Measurements from ENCODE around the gene CHL1.

Gene CHL1

GRCh38 chr3:228442-229182, 32.0 kb downstream of the CHL1 start:
- no peaks in the 10 kb centered on the region for H3K27me3 ChIP-seq (ENCODE audit: control insufficient read depth, insufficient read depth, low read length)
- H3K9me3 ChIP-seq (replicated peaks; ENCODE audit: low read length), result no peaks in the 10 kb centered on the region
- no peaks in the 10 kb centered on the region for H3K4me1 ChIP-seq (ENCODE audit: control insufficient read depth, insufficient read depth, low read length)
- no peak overlapping the region for H3K9ac ChIP-seq (ENCODE audit: low read depth, low read length)
- no peak overlapping the region for H3K4me3 ChIP-seq (ENCODE audit: low read length)
- no peaks in the 10 kb centered on the region for H3K36me3 ChIP-seq (ENCODE audit: insufficient read depth, low read length)
- H3K4me2 ChIP-seq (ENCODE audit: low read length), result no peak overlapping the region

DNA sequence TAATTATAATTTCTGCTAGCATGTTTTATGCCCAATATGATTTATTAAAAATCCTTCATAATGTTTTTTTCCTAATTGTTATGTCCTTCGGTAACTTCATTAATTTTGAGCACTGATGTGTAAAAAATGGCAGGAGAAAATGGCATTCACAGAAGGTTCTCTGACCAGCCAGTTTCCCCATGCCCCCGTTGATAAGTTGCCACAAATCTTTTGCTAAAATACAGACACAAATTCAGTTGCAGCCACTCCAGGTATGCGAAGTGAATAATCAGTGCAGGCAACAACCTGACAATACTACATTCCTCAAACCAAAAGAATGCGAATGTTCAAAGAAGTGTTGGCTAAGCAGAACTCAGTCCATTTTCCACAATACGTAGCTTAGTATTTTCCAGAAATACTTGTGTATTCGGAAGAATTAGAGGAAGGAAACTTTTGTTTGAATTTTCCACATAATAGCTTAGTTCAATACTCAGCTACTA, 32.7 kb downstream of the CHL1 start:
- H3K4me2 ChIP-seq (ENCODE audit: low read length), result no peak overlapping the region
- H3K9me3 ChIP-seq (replicated peaks; ENCODE audit: low read length), result no peaks in the 10 kb centered on the region
- H3K9ac ChIP-seq (ENCODE audit: low read depth, low read length), result no peak overlapping the region
- no peaks in the 10 kb centered on the region for H3K36me3 ChIP-seq (ENCODE audit: insufficient read depth, low read length)
- no peaks in the 10 kb centered on the region for H3K4me1 ChIP-seq (ENCODE audit: control insufficient read depth, insufficient read depth, low read length)
- H3K4me3 ChIP-seq (ENCODE audit: low read length), result no peak overlapping the region
- H3K27me3 ChIP-seq (ENCODE audit: control insufficient read depth, insufficient read depth, low read length), result no peaks in the 10 kb centered on the region

DNA sequence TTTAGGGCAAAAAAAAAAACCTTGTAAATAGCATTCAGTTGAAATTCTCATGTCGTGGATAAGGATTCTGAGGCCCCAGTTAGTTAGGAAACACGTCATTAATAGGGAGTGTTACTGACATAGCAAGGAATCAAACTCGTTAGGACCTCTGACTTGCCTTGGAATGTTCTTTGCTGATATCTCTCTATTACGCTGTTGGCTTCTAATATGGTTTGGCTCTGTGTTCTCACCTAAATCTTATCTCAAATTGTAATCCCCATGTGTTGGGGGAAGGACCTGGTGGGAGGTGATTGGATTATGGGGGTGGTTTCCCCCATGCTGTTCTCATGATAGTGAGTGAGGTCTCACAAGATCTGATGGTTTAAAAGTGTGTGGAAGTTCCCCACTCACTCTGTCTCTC, 40.3 kb downstream of the CHL1 start:
- H3K36me3 ChIP-seq (ENCODE audit: insufficient read depth, low read length), result no peaks in the 10 kb centered on the region
- no peak overlapping the region for H3K4me3 ChIP-seq (ENCODE audit: low read length)
- no peak overlapping the region for H3K9ac ChIP-seq (ENCODE audit: low read depth, low read length)
- H3K4me2 ChIP-seq (ENCODE audit: low read length), result no peak overlapping the region
- H3K27me3 ChIP-seq (ENCODE audit: control insufficient read depth, insufficient read depth, low read length), result no peaks in the 10 kb centered on the region
- H3K4me1 ChIP-seq (ENCODE audit: control insufficient read depth, insufficient read depth, low read length), result no peaks in the 10 kb centered on the region
- H3K9me3 ChIP-seq (replicated peaks; ENCODE audit: low read length), result no peaks in the 10 kb centered on the region

- H3K9me3 ChIP-seq (replicated peaks; ENCODE audit: low read length), result no peaks in the 10 kb centered on the region
- no peak overlapping the region for H3K9ac ChIP-seq (ENCODE audit: low read depth, low read length)
- H3K27me3 ChIP-seq (ENCODE audit: control insufficient read depth, insufficient read depth, low read length), result no peaks in the 10 kb centered on the region
- no peak overlapping the region for H3K4me3 ChIP-seq (ENCODE audit: low read length)
- H3K36me3 ChIP-seq (ENCODE audit: insufficient read depth, low read length), result no peaks in the 10 kb centered on the region
- peaks cover 16% of the 10 kb centered on the region for H3K4me1 ChIP-seq (ENCODE audit: control insufficient read depth, insufficient read depth, low read length)
- H3K4me2 ChIP-seq (ENCODE audit: low read length), result no peak overlapping the region
Observed at GRCh38 chr3:242602-243355, 46.2 kb downstream of the CHL1 start.

- Histone ChIP-seq H3K9me3 (replicated peaks; ENCODE audit: low read length) (no peaks in the 10 kb centered on the region), H3K4me2 (ENCODE audit: low read length) (no peak overlapping the region), H3K36me3 (ENCODE audit: insufficient read depth, low read length) (no peaks in the 10 kb centered on the region), H3K4me3 (ENCODE audit: low read length) (no peak overlapping the region), H3K27me3 (ENCODE audit: control insufficient read depth, insufficient read depth, low read length) (no peaks in the 10 kb centered on the region), H3K9ac (ENCODE audit: low read depth, low read length) (no peak overlapping the region), H3K4me1 (ENCODE audit: control insufficient read depth, insufficient read depth, low read length) (peaks cover 16% of the 10 kb centered on the region)
Observed at GRCh38 chr3:243356-243725, 46.8 kb downstream of the CHL1 start.

DNA sequence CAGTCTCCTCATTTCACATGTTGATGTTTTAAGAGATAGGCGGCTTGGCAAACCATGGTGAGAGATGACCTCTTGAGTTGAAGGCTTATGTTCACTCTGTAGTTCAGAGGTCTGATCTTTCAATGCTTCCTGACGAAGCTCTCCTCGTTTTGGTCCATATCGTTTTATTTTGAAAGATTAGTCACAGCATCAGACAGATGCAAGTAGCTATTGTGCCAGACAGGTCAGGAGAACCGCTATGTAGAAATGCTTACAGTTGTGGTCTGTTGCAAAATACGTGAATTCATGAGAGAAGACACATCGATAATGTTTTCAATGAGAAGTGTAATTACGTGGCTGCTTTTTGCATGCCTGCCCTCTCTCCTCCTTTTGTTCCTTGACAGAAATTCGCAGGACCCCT, 47.5 kb downstream of the CHL1 start:
- H3K27me3 ChIP-seq (ENCODE audit: control insufficient read depth, insufficient read depth, low read length), result no peaks in the 10 kb centered on the region
- no peaks in the 10 kb centered on the region for H3K9me3 ChIP-seq (replicated peaks; ENCODE audit: low read length)
- no peak overlapping the region for H3K9ac ChIP-seq (ENCODE audit: low read depth, low read length)
- no peak overlapping the region for H3K4me2 ChIP-seq (ENCODE audit: low read length)
- no peak overlapping the region for H3K4me3 ChIP-seq (ENCODE audit: low read length)
- H3K4me1 ChIP-seq (ENCODE audit: control insufficient read depth, insufficient read depth, low read length), result peaks cover 16% of the 10 kb centered on the region
- no peaks in the 10 kb centered on the region for H3K36me3 ChIP-seq (ENCODE audit: insufficient read depth, low read length)

- peaks cover 12% of the 10 kb centered on the region for H3K4me1 ChIP-seq (ENCODE audit: control insufficient read depth, insufficient read depth, low read length)
- no peaks in the 10 kb centered on the region for H3K27me3 ChIP-seq (ENCODE audit: control insufficient read depth, insufficient read depth, low read length)
- no peak overlapping the region for H3K4me3 ChIP-seq (ENCODE audit: low read length)
- no peaks in the 10 kb centered on the region for H3K36me3 ChIP-seq (ENCODE audit: insufficient read depth, low read length)
- H3K9ac ChIP-seq (ENCODE audit: low read depth, low read length), result no peak overlapping the region
- no peak overlapping the region for H3K4me2 ChIP-seq (ENCODE audit: low read length)
- no peaks in the 10 kb centered on the region for H3K9me3 ChIP-seq (replicated peaks; ENCODE audit: low read length)
Observed at GRCh38 chr3:247916-248315, 51.4 kb downstream of the CHL1 start.

GRCh38 chr3:248864-249520, 52.4 kb downstream of the CHL1 start:
- Histone ChIP-seq H3K27me3 (ENCODE audit: control insufficient read depth, insufficient read depth, low read length) (no peaks in the 10 kb centered on the region), H3K9me3 (replicated peaks; ENCODE audit: low read length) (no peaks in the 10 kb centered on the region), H3K4me3 (ENCODE audit: low read length) (no peak overlapping the region), H3K36me3 (ENCODE audit: insufficient read depth, low read length) (no peaks in the 10 kb centered on the region), H3K9ac (ENCODE audit: low read depth, low read length) (no peak overlapping the region), H3K4me2 (ENCODE audit: low read length) (no peak overlapping the region), H3K4me1 (ENCODE audit: control insufficient read depth, insufficient read depth, low read length) (peaks cover 2% of the 10 kb centered on the region)

DNA sequence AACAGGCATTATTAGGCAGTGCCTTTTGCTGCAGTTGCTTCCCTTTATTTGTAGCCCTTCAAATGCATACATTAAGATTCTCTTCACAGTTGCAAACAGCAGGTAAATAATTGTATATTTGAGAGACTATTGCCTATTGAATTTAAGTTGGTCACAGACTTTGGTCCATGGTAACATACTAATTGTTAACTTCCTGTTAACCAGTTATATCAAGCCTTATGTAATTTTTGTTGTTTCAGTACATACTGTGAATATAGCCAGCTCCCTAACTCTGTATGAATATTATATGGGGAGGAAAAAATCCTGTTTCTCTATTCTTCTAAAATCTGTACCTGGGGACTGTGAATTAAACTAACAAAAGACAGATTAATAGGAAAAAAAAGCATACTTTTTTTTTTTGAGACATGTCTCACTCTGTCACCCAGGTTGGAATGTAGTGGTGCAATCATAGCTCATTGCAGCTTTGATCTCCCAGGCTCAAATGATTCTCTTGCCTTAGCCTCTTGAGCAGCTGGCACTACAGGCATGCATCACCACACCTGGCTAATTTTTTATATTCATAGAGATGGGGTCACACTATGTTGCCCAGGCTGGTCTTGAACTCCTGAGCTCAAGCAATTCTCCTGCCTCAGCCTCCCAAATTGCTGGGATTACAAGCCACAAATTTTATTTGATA, 53.2 kb downstream of the CHL1 start:
- Histone ChIP-seq H3K9me3 (replicated peaks; ENCODE audit: low read length) (no peaks in the 10 kb centered on the region), H3K4me2 (ENCODE audit: low read length) (no peak overlapping the region), H3K4me3 (ENCODE audit: low read length) (no peak overlapping the region), H3K9ac (ENCODE audit: low read depth, low read length) (no peak overlapping the region), H3K36me3 (ENCODE audit: insufficient read depth, low read length) (no peaks in the 10 kb centered on the region), H3K27me3 (ENCODE audit: control insufficient read depth, insufficient read depth, low read length) (no peaks in the 10 kb centered on the region), H3K4me1 (ENCODE audit: control insufficient read depth, insufficient read depth, low read length) (no peaks in the 10 kb centered on the region)

GRCh38 chr3:256501-256900, 59.9 kb downstream of the CHL1 start:
- no peaks in the 10 kb centered on the region for H3K4me1 ChIP-seq (ENCODE audit: control insufficient read depth, insufficient read depth, low read length)
- H3K9ac ChIP-seq (ENCODE audit: low read depth, low read length), result no peak overlapping the region
- H3K27me3 ChIP-seq (ENCODE audit: control insufficient read depth, insufficient read depth, low read length), result no peaks in the 10 kb centered on the region
- H3K9me3 ChIP-seq (replicated peaks; ENCODE audit: low read length), result no peaks in the 10 kb centered on the region
- no peaks in the 10 kb centered on the region for H3K36me3 ChIP-seq (ENCODE audit: insufficient read depth, low read length)
- H3K4me2 ChIP-seq (ENCODE audit: low read length), result no peak overlapping the region
- no peak overlapping the region for H3K4me3 ChIP-seq (ENCODE audit: low read length)

- no peaks in the 10 kb centered on the region for H3K4me1 ChIP-seq (ENCODE audit: control insufficient read depth, insufficient read depth, low read length)
- no peaks in the 10 kb centered on the region for H3K9me3 ChIP-seq (replicated peaks; ENCODE audit: low read length)
- no peak overlapping the region for H3K4me3 ChIP-seq (ENCODE audit: low read length)
- H3K4me2 ChIP-seq (ENCODE audit: low read length), result no peak overlapping the region
- H3K27me3 ChIP-seq (ENCODE audit: control insufficient read depth, insufficient read depth, low read length), result no peaks in the 10 kb centered on the region
- H3K9ac ChIP-seq (ENCODE audit: low read depth, low read length), result no peak overlapping the region
- H3K36me3 ChIP-seq (ENCODE audit: insufficient read depth, low read length), result no peaks in the 10 kb centered on the region
Observed at GRCh38 chr3:257826-258225, 61.3 kb downstream of the CHL1 start.
